Esophagus muscularis mucosa (tissue), 4 donors: Measurements from ENCODE around the gene CDH4. TPM values are rescaled to one million over a fixed set of nuclear protein-coding genes. Genes with fewer than 3 reads are reported as not detected.

Experiments
- DNase-seq: peaks from one replicate; pipeline ENCODE4 v3.0.0-alpha.2; 2017; ENCODE audit errors: extremely low spot score
- H3K27ac ChIP-seq, 4 donors: fragments of 200-600 bp; sonication (generic); replicated peaks in 1 of 4; 1 replicate in 3 of 4; 2 replicates in 1 of 4; pipeline ENCODE4 v1.5.1; 2016 to 2019; ENCODE audit warnings: mild to moderate bottlenecking in 1 of 4
- H3K27me3 ChIP-seq, 4 donors: fragments of 200-600 bp; sonication (generic); one replicate each; pipeline versions ENCODE4 v1.5.1 to v1.6.0; 2016 to 2019
- H3K36me3 ChIP-seq, 4 donors: fragments of 200-600 bp; sonication (generic); one replicate each; pipeline ENCODE4 v1.5.1; 2016 to 2019
- H3K4me1 ChIP-seq, 4 donors: fragments of 200-600 bp; sonication (generic); one replicate each; pipeline ENCODE4 v1.5.1; 2016 to 2019
- H3K4me3 ChIP-seq, 4 donors: fragments of 200-600 bp; sonication (generic); 1 replicate in 2 of 4; 2 replicates in 2 of 4; pipeline ENCODE4 v1.5.1; 2016 to 2019; ENCODE audit warnings: mild to moderate bottlenecking in 4 of 4, moderate library complexity in 1 of 4
- H3K9me3 ChIP-seq, 4 donors: fragments of 200-600 bp; sonication (generic); 1 replicate in 3 of 4; 2 replicates in 1 of 4; pipeline ENCODE4 v1.5.1; 2016 to 2019
- CTCF ChIP-seq, 3 experiments: fragments of 200-600 bp in 2 of 3; fragments of 450-650 bp in 1 of 3; sonication (generic) in 2 of 3; IDR thresholded peaks; one replicate each; pipeline ENCODE4 v1.5.1; 2017 to 2019; ENCODE audit warnings: antibody characterized with exemption in 3 of 3, mild to moderate bottlenecking in 2 of 3, moderate library complexity in 1 of 3
- EP300 ChIP-seq: sonication (generic); formaldehyde crosslinking; IDR thresholded peaks from one replicate; pipeline ENCODE4 v1.6.1; 2017; ENCODE audit warnings: antibody characterized with exemption
- POLR2A ChIP-seq: fragments of 450-650 bp; IDR thresholded peaks from one replicate; pipeline ENCODE4 v1.6.1; 2017; ENCODE audit warnings: antibody characterized with exemption, moderate library complexity, mild to moderate bottlenecking, low read depth
- POLR2AphosphoS5 ChIP-seq, 2 donors: sonication (generic); formaldehyde crosslinking; IDR thresholded peaks; one replicate each; pipeline ENCODE4 v1.6.1; 2017; ENCODE audit warnings: antibody characterized with exemption in 2 of 2
- WGBS: methylation state at CpG from one replicate; pipeline ENCODE4 v1.1.5; 2018; 5-methylcytosine and 5-hydroxymethylcytosine counted together
- intact Hi-C: fragments of 100-400 bp; cut with DNase I; formaldehyde crosslinking; loops from one replicate; pipeline ENCODE4 v1.15.1; 2023
- total RNA-seq, 4 donors: library from RNA; depleted of rRNA; stranded (reverse); fragments of >200 nt; gene quantifications; one replicate each; pipeline versions ENCODE4 v1.1.0 to v1.2.1, GENCODE V29; 2016

Gene CDH4
- total RNA-seq, 4 donors from 2014 or later = 0.42 to 1.3 (median 0.48) TPM

GRCh38 chr20:61872371-61872900 lies 620.4 kb downstream of the CDH4 start:
- peaks cover 0 to 23% (median 0%) of the 10 kb centered on the region in 4 donors for H3K27me3 ChIP-seq
- H3K9me3 ChIP-seq = peaks cover 0 to 12% (median 0%) of the 10 kb centered on the region in 4 donors
- intact Hi-C loops = no loop called here
- no peaks in the 10 kb centered on the region for H3K4me1 ChIP-seq
- no peak overlapping the region for H3K4me3 ChIP-seq
- WGBS = 95% methylated on average over 8 of the region's 20 CpGs
- H3K27ac ChIP-seq = no peak overlapping the region
- TF ChIP-seq EP300 (no peak), POLR2AphosphoS5 (IDR thresholded peaks at IDR 0.05) (no peak), CTCF (IDR thresholded peaks at IDR 0.05) (no peak), POLR2A (no peak)
- no peaks in the 10 kb centered on the region for H3K36me3 ChIP-seq
- DNase-seq = no peak

GRCh38 chr20:61873651-61874420 lies 621.8 kb downstream of the CDH4 start:
- 85% methylated on average over 28 of the region's 38 CpGs for WGBS
- intact Hi-C loops = no loop called here

DNA sequence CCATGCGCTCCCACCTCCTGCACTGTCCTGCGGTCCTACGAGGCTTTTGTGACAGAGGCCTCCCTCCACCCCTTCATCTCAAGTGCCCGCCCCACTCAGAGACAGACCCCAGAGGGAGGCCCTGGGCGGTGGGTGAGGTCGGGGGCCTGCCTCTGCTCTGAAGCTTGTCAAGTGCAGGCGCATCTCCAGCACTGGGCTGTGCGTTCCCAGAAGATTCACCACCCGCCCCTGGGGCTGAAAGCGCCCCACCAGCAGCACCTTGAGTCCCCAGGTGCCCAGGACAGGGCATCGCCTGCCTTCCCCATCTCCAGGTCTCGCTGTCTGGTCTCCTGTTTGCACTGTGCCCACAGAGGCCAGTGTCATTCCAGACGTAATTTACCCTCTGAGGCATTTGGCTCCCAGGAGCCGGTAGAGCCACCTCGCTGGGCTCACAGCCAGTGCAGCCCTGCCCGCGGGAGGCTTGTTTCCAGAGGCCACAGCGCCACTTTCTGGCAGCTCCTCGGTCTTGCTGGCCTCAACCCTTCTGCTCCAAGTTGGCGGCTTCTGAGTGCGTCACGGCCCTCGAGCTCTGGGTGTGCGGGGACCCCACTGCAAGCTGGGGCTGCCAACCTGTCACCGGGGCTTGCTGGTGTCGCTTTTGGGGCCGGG lies 622.5 kb downstream of the CDH4 start:
- Histone ChIP-seq H3K9me3 (peaks cover 0 to 12% (median 0%) of the 10 kb centered on the region in 4 donors), H3K27ac (no peak overlapping the region), H3K36me3 (no peaks in the 10 kb centered on the region), H3K27me3 (peaks cover 0 to 36% (median 0%) of the 10 kb centered on the region in 4 donors), H3K4me3 (no peak overlapping the region), H3K4me1 (no peaks in the 10 kb centered on the region)
- intact Hi-C loops = no loop called here
- TF ChIP-seq EP300 = no peak
- TF ChIP-seq POLR2A = no peak
- no peak for TF ChIP-seq CTCF (IDR thresholded peaks at IDR 0.05)
- TF ChIP-seq POLR2AphosphoS5 (IDR thresholded peaks at IDR 0.05) = no peak
- WGBS = 61% methylated on average over 20 of the region's 27 CpGs
- DNase-seq = no peak

More at GRCh38 chr20:61873651-61874420, 621.8 kb downstream of the CDH4 start:
- TF ChIP-seq POLR2A (no peak), POLR2AphosphoS5 (IDR thresholded peaks at IDR 0.05) (no peak), CTCF (IDR thresholded peaks at IDR 0.05) (no peak), EP300 (no peak)
- no peak overlapping the region for H3K4me3 ChIP-seq
- DNase-seq = no peak
- no peaks in the 10 kb centered on the region for H3K4me1 ChIP-seq
- peaks cover 0 to 12% (median 0%) of the 10 kb centered on the region in 4 donors for H3K9me3 ChIP-seq
- peaks cover 0 to 36% (median 0%) of the 10 kb centered on the region in 4 donors for H3K27me3 ChIP-seq
- H3K36me3 ChIP-seq = no peaks in the 10 kb centered on the region
- no peak overlapping the region for H3K27ac ChIP-seq

DNA sequence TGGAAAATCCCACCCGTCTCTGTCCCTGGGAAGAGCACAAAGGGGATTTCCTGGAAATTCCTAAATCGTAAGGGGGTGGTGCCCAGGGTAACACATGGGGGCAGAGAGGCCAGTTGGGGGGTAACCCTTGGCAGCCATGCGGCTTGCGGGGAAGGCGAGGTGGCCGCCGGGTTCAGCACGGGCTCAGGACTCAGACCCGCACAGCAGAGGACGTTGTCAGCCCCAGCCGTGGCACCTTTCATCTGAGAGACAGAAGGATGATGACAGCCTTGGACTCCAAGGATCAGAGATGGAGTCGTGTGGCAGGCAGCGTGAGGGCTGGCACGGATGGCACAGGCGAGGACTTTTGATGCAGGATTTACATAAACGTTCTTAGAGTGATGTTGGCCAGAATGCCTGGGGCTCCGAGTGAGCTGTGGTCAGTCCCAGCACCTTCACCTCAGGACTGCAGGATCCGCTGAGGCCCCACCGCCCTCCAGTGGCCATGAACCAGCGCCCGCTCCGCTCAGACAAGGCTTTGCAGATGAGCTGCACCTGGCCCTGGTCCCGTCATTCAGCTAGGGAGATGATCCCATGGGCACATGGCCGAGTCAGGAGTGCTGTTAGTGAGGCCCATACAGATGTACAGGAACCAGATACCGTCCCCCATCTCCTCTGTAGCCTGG lies 623.3 kb downstream of the CDH4 start:
- no peaks in the 10 kb centered on the region for H3K4me1 ChIP-seq
- no peaks in the 10 kb centered on the region for H3K36me3 ChIP-seq
- H3K4me3 ChIP-seq = no peak overlapping the region
- no peak overlapping the region for H3K27ac ChIP-seq
- DNase-seq = no peak
- TF ChIP-seq POLR2AphosphoS5 (IDR thresholded peaks at IDR 0.05) = no peak
- TF ChIP-seq POLR2A = no peak
- TF ChIP-seq EP300 = no peak
- TF ChIP-seq CTCF (IDR thresholded peaks at IDR 0.05) = no peak
- intact Hi-C loops = no loop called here
- H3K9me3 ChIP-seq = peaks cover 0 to 12% (median 0%) of the 10 kb centered on the region in 4 donors
- WGBS = 71% methylated on average over 24 of the region's 25 CpGs
- peaks cover 0 to 36% (median 0%) of the 10 kb centered on the region in 4 donors for H3K27me3 ChIP-seq
